ENCODE data around the gene SNAP29. TPM values are rescaled to one million over a fixed set of nuclear protein-coding genes. Genes with fewer than 3 reads are reported as not detected.

SNAP29 gene
- total RNA-seq, 1 experiment from 2014 or later, result 23.9 TPM

GRCh38 chr22:20813056-20813455, 45.8 kb upstream of the SNAP29 start:
- TF ChIP-seq EZH2 (IDR thresholded peaks at IDR 0.05; ENCODE audit: low read length, unreplicated experiment), result no peak
- TF ChIP-seq CTCF (conservative IDR thresholded peaks at IDR 0.05; ENCODE audit: low read depth, low read length), result no peak
- no peak for TF ChIP-seq EZH2phosphoT487 (IDR thresholded peaks at IDR 0.05; ENCODE audit: borderline replicate concordance, low read length)
- ChIA-PET POLR2A (ENCODE audit: unreplicated experiment) (no interaction called here), CTCF (no interaction called here)
- no peak overlapping the region for H3K27ac ChIP-seq (ENCODE audit: low read length)
- no peak overlapping the region for H2AFZ ChIP-seq (ENCODE audit: low read length)
- H3K9ac ChIP-seq (ENCODE audit: low read length), result no peak overlapping the region
- no peak for ATAC-seq
- H3K36me3 ChIP-seq (ENCODE audit: low read depth, low read length), result no peaks in the 10 kb centered on the region; the same call in 1 of the 2 replicates
- intact Hi-C loops (cut with micrococcal nuclease), result no loop called here
- no peaks in the 10 kb centered on the region for H3K27me3 ChIP-seq (ENCODE audit: low read length)
- no peaks in the 10 kb centered on the region for H3F3A ChIP-seq (ENCODE audit: low read length, unreplicated experiment)
- H3K4me2 ChIP-seq (ENCODE audit: low read length), result no peak overlapping the region
- H3K9me2 ChIP-seq (replicated peaks; ENCODE audit: low read length), result no peaks in the 10 kb centered on the region
- H3K4me1 ChIP-seq (ENCODE audit: insufficient read depth, low read length), result no peaks in the 10 kb centered on the region
- no peak for DNase-seq
- no peaks in the 10 kb centered on the region for H3K9me3 ChIP-seq (ENCODE audit: low read length)
- no peak overlapping the region for H3K4me3 ChIP-seq (ENCODE audit: low read length)
- H4K20me1 ChIP-seq (ENCODE audit: low read length), result no peaks in the 10 kb centered on the region
- no peaks in the 10 kb centered on the region for H3K79me2 ChIP-seq (ENCODE audit: low read length)
- no TSS peak for BruUV-seq (replicated peaks)

- Histone ChIP-seq H3K4me1 (ENCODE audit: insufficient read depth, low read length) (no peaks in the 10 kb centered on the region), H3K79me2 (ENCODE audit: low read length) (no peaks in the 10 kb centered on the region), H3K27me3 (ENCODE audit: low read length) (no peaks in the 10 kb centered on the region), H3K4me2 (ENCODE audit: low read length) (no peak overlapping the region), H3K9me2 (replicated peaks; ENCODE audit: low read length) (no peaks in the 10 kb centered on the region), H2AFZ (ENCODE audit: low read length) (no peak overlapping the region), H3K9me3 (ENCODE audit: low read length) (no peaks in the 10 kb centered on the region), H3K36me3 (ENCODE audit: low read depth, low read length) (no peaks in the 10 kb centered on the region; the same call in 1 of the 2 replicates), H4K20me1 (ENCODE audit: low read length) (no peaks in the 10 kb centered on the region), H3F3A (ENCODE audit: low read length, unreplicated experiment) (no peaks in the 10 kb centered on the region), H3K4me3 (ENCODE audit: low read length) (no peak overlapping the region), H3K27ac (ENCODE audit: low read length) (no peak overlapping the region), H3K9ac (ENCODE audit: low read length) (no peak overlapping the region)
- DNase-seq, result no peak
- POLR2A ChIA-PET (ENCODE audit: unreplicated experiment), result no interaction called here
- no peak for ATAC-seq
- CTCF ChIA-PET, result no interaction called here
- TF ChIP-seq CTCF (conservative IDR thresholded peaks at IDR 0.05; ENCODE audit: low read depth, low read length), result no peak
- no peak for TF ChIP-seq EZH2 (IDR thresholded peaks at IDR 0.05; ENCODE audit: low read length, unreplicated experiment)
- TF ChIP-seq EZH2phosphoT487 (IDR thresholded peaks at IDR 0.05; ENCODE audit: borderline replicate concordance, low read length), result no peak
- intact Hi-C loops (cut with micrococcal nuclease), result no loop called here
- BruUV-seq (replicated peaks), result no TSS peak
These were observed 44.5 kb upstream of the SNAP29 start for GRCh38 chr22:20814221-20814808.

GRCh38 chr22:20815477-20816050, 43.2 kb upstream of the SNAP29 start:
- Histone ChIP-seq H3K9me3 (ENCODE audit: low read length) (no peaks in the 10 kb centered on the region), H3K36me3 (ENCODE audit: low read depth, low read length) (no peaks in the 10 kb centered on the region; the same call in 1 of the 2 replicates), H3K27me3 (ENCODE audit: low read length) (no peaks in the 10 kb centered on the region), H3K9me2 (replicated peaks; ENCODE audit: low read length) (no peaks in the 10 kb centered on the region), H3K4me1 (ENCODE audit: insufficient read depth, low read length) (no peaks in the 10 kb centered on the region), H2AFZ (ENCODE audit: low read length) (no peak overlapping the region), H3K4me3 (ENCODE audit: low read length) (no peak overlapping the region), H3K79me2 (ENCODE audit: low read length) (no peaks in the 10 kb centered on the region), H4K20me1 (ENCODE audit: low read length) (no peaks in the 10 kb centered on the region), H3K4me2 (ENCODE audit: low read length) (no peak overlapping the region), H3F3A (ENCODE audit: low read length, unreplicated experiment) (no peaks in the 10 kb centered on the region), H3K27ac (ENCODE audit: low read length) (no peak overlapping the region), H3K9ac (ENCODE audit: low read length) (no peak overlapping the region)
- intact Hi-C loops (cut with micrococcal nuclease), result no loop called here
- DNase-seq (no peak), ATAC-seq (no peak)
- ChIA-PET CTCF (no interaction called here), POLR2A (ENCODE audit: unreplicated experiment) (no interaction called here)
- TF ChIP-seq CTCF (conservative IDR thresholded peaks at IDR 0.05; ENCODE audit: low read depth, low read length) (no peak), EZH2 (IDR thresholded peaks at IDR 0.05; ENCODE audit: low read length, unreplicated experiment) (no peak), EZH2phosphoT487 (IDR thresholded peaks at IDR 0.05; ENCODE audit: borderline replicate concordance, low read length) (no peak)
- BruUV-seq (replicated peaks), result no TSS peak

Measured in PC-3 (cell line).